Effector memory CD8-positive, alpha-beta T cell (primary cell): ENCODE measurements around the gene ARFGAP3.
A peak's percentile ranks its signal among the peaks of the same experiment; 100 is the strongest.
"Not testable (repeated sequence)": the region's sequence is repeated elsewhere in the genome, so short reads cannot be mapped to it uniquely, and the experiment has no call there.

Experiments used
- ATAC-seq: fragments of 150-1000 bp; cut with Tn5 transposase; replicated peaks from 2 replicates; pipeline ENCODE4 v1.10.0; 2021; ENCODE audit warnings: mild to moderate bottlenecking, moderate library complexity
- DNase-seq, 3 experiments: peaks; one replicate each; pipeline ENCODE4 v3.0.0; 2021
- H3K27ac Mint-ChIP-seq, 2 donors: one replicate each; pipeline ENCODE4 v1.8.0; 2022; ENCODE audit warnings: mild to moderate bottlenecking in 2 of 2, mixed read lengths in 2 of 2, moderate library complexity in 2 of 2
- H3K27me3 Mint-ChIP-seq, 2 donors: one replicate each; pipeline ENCODE4 v1.8.0; 2022; ENCODE audit warnings: mixed read lengths in 2 of 2
- H3K36me3 Mint-ChIP-seq: one replicate; pipeline ENCODE4 v1.8.0; 2022; ENCODE audit warnings: mild to moderate bottlenecking, moderate library complexity, mixed read lengths; ENCODE audit not compliant: insufficient read depth
- H3K4me1 Mint-ChIP-seq, 2 donors: one replicate each; pipeline ENCODE4 v1.8.0; 2022; ENCODE audit warnings: low read depth in 2 of 2, mixed read lengths in 2 of 2
- H3K4me3 Mint-ChIP-seq, 2 donors: one replicate each; pipeline ENCODE4 v1.8.0; 2022; ENCODE audit warnings: mild to moderate bottlenecking in 2 of 2, mixed read lengths in 2 of 2, moderate library complexity in 2 of 2
- H3K9me3 Mint-ChIP-seq, 2 donors: one replicate each; pipeline ENCODE4 v1.8.0; 2022; ENCODE audit warnings: mixed read lengths in 2 of 2

Gene ARFGAP3

GRCh38 chr22:42785706-42786499, 71.2 kb downstream of the ARFGAP3 start:
- Mint-ChIP-seq H3K27ac (no peak overlapping the region), H3K4me1 (no peaks in the 10 kb centered on the region), H3K27me3 (no peaks in the 10 kb centered on the region), H3K4me3 (no peak overlapping the region), H3K9me3 (no peaks in the 10 kb centered on the region), H3K36me3 (peaks cover 6% of the 10 kb centered on the region)
- DNase-seq (no peak), ATAC-seq (no peak)

GRCh38 chr22:42782306-42782705, 74.8 kb downstream of the ARFGAP3 start:
- not testable (repeated sequence) for H3K27ac Mint-ChIP-seq, H3K4me3 Mint-ChIP-seq, DNase-seq, ATAC-seq, H3K27me3 Mint-ChIP-seq, H3K4me1 Mint-ChIP-seq, H3K9me3 Mint-ChIP-seq, H3K36me3 Mint-ChIP-seq

DNA sequence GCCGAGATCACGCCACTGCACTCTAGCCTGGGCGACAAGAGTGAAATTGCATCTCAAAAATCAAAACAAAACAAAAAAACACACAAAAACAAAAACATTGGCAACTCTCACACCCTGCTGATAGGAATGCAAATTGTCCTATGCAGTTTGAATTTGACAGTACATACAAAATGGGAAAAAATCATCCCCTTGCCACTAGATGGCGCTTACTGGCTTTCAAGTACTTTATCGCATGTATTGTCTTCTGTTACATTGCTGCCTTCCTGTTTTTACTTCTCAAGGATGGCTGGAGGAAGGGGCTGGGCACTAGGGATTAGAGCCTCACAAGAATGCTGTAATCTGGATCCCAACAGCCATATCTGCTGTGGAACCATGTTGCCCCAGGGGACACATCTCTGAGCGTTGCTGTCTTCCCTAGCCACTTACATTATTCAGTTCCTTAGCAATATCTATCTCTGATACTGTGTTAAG, 77.0 kb downstream of the ARFGAP3 start:
- Mint-ChIP-seq H3K9me3 (no peaks in the 10 kb centered on the region), H3K36me3 (peaks cover 3% of the 10 kb centered on the region), H3K4me3 (no peak overlapping the region), H3K27me3 (no peaks in the 10 kb centered on the region), H3K4me1 (peaks cover 0 to 2% of the 10 kb centered on the region in 2 donors), H3K27ac (no peak overlapping the region)
- ATAC-seq (peak; percentile 55), DNase-seq (peak; percentile 43 to 58 (median 55))

- Mint-ChIP-seq H3K9me3 (no peaks in the 10 kb centered on the region), H3K4me1 (peaks cover 0 to 2% of the 10 kb centered on the region in 2 donors), H3K27me3 (peaks cover 6 to 9% of the 10 kb centered on the region in 2 donors), H3K36me3 (peaks cover 3% of the 10 kb centered on the region), H3K4me3 (no peak overlapping the region), H3K27ac (peak overlapping the region in 1 of 2 donors; percentile 44)
- ATAC-seq (no peak), DNase-seq (no peak)
Observed at GRCh38 chr22:42777126-42777525, 79.9 kb downstream of the ARFGAP3 start.

DNA sequence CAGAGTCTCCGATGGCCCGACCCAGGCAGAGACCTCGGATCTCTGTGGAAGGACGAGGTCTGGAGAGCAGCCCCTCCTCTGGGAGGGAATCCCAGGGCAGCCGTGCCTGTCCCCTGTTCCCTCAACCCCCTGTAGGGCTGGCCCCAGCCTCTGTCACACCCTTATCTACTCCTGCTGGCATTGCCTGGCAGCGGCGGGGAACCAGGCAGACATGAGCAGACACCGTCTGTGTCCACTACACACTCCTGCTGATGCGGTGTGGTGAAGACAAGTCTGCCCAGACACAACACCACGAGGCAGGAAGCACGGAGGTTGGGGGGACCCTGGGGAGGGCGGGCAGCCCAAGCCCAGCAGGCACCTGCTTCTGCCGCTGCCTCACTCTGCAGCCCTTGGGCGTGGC, 83.9 kb downstream of the ARFGAP3 start:
- H3K4me1 Mint-ChIP-seq, result peaks cover 0 to 2% of the 10 kb centered on the region in 2 donors
- no peak overlapping the region for H3K4me3 Mint-ChIP-seq
- no peaks in the 10 kb centered on the region for H3K9me3 Mint-ChIP-seq
- ATAC-seq (no peak), DNase-seq (no peak)
- H3K36me3 Mint-ChIP-seq, result no peaks in the 10 kb centered on the region
- no peak overlapping the region for H3K27ac Mint-ChIP-seq
- H3K27me3 Mint-ChIP-seq, result peaks cover 8 to 22% of the 10 kb centered on the region in 2 donors

- Mint-ChIP-seq H3K9me3 (no peaks in the 10 kb centered on the region), H3K4me3 (no peak overlapping the region), H3K4me1 (peaks cover 0 to 2% of the 10 kb centered on the region in 2 donors), H3K27me3 (peaks cover 12 to 27% of the 10 kb centered on the region in 2 donors), H3K27ac (no peak overlapping the region), H3K36me3 (no peaks in the 10 kb centered on the region)
- DNase-seq, result no peak
- no peak for ATAC-seq
Observed at GRCh38 chr22:42772647-42773046, 84.4 kb downstream of the ARFGAP3 start.

- ATAC-seq (no peak), DNase-seq (no peak)
- Mint-ChIP-seq H3K9me3 (no peaks in the 10 kb centered on the region), H3K36me3 (no peaks in the 10 kb centered on the region), H3K27me3 (peaks cover 18 to 39% of the 10 kb centered on the region in 2 donors), H3K4me3 (no peak overlapping the region), H3K27ac (no peak overlapping the region), H3K4me1 (peaks cover 0 to 2% of the 10 kb centered on the region in 2 donors)
Observed at GRCh38 chr22:42770941-42771647, 86.0 kb downstream of the ARFGAP3 start.

DNA sequence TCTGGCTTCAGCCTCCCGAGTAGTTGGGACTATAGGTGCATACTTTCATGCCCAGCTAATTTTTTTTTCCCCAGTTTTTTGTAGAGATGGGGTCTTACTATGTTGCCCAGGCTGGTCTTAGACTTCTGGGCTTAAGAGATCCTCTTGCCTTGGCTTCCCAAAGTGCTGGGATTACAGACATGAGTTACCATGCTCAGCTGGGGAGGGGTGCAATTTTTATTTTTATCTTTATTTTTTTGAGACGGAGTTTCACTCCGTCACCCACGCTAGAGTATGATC, 86.7 kb downstream of the ARFGAP3 start:
- no peak overlapping the region for H3K4me3 Mint-ChIP-seq
- ATAC-seq (no peak), DNase-seq (no peak)
- no peaks in the 10 kb centered on the region for H3K9me3 Mint-ChIP-seq
- H3K27me3 Mint-ChIP-seq, result peaks cover 18 to 46% of the 10 kb centered on the region in 2 donors
- H3K4me1 Mint-ChIP-seq, result peaks cover 0 to 2% of the 10 kb centered on the region in 2 donors
- no peaks in the 10 kb centered on the region for H3K36me3 Mint-ChIP-seq
- no peak overlapping the region for H3K27ac Mint-ChIP-seq

- no peaks in the 10 kb centered on the region for H3K9me3 Mint-ChIP-seq
- no peaks in the 10 kb centered on the region for H3K36me3 Mint-ChIP-seq
- ATAC-seq, result no peak
- peaks cover 0 to 3% of the 10 kb centered on the region in 2 donors for H3K4me1 Mint-ChIP-seq
- H3K4me3 Mint-ChIP-seq, result no peak overlapping the region
- H3K27me3 Mint-ChIP-seq, result peaks cover 18 to 52% of the 10 kb centered on the region in 2 donors
- DNase-seq, result no peak
- no peak overlapping the region for H3K27ac Mint-ChIP-seq
Observed at GRCh38 chr22:42769574-42770447, 87.3 kb downstream of the ARFGAP3 start.

DNA sequence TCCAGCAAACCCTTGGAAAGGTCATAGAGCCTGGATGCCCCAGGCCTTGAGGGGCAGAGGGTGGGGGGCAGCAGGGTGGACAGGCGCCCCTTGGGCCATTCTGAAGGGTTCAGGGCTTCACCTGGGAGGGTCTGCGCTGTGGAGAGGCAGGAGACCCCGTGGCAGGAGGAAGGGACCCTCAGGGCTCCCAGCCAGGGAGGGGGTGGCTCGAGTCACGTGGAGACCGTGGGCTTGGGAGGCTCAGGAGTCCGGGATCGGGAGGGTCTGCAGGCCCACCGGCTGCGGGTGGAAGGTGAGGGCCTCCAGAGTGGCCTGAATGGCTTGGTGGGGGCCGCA, 87.9 kb downstream of the ARFGAP3 start:
- Mint-ChIP-seq H3K4me3 (no peak overlapping the region), H3K4me1 (peaks cover 0 to 5% of the 10 kb centered on the region in 2 donors), H3K27ac (no peak overlapping the region), H3K9me3 (no peaks in the 10 kb centered on the region), H3K27me3 (peaks cover 18 to 58% of the 10 kb centered on the region in 2 donors), H3K36me3 (no peaks in the 10 kb centered on the region)
- ATAC-seq, result no peak
- DNase-seq, result no peak

DNA sequence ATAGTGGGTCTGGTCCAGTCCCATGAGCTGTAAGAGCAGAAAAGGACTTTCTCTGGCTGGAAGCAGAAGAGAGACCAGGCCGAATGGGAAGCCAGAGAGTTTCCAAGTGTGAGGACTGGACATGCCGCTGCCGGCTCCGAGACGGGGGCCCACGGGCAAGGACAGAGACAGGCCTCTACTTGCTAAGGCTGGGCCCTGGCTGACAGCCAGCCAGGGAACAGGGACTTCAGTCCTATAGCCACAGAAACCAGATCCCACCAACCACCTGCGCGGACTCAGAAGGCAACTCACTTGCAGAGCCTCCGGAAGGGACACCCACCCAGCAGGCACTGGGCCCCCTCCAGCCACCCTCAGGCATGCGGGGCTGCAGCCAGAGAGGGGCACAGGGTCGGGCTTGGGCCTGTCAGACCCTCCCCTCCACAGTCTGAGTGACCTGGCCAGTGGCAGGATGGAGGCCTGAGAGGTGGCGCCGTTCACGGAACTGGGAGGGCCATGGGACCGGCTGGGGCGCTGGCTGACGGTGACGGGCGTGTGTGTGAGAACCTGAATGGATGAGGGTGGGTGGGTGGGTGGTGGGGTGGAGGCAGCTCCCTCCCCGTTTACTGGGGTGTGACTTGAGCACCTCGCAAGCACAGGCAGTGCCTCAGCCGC, 88.6 kb downstream of the ARFGAP3 start:
- H3K4me1 Mint-ChIP-seq, result peaks cover 0 to 5% of the 10 kb centered on the region in 2 donors
- DNase-seq, result no peak
- peaks cover 18 to 64% of the 10 kb centered on the region in 2 donors for H3K27me3 Mint-ChIP-seq
- peaks cover 4% of the 10 kb centered on the region for H3K36me3 Mint-ChIP-seq
- H3K27ac Mint-ChIP-seq, result no peak overlapping the region
- H3K4me3 Mint-ChIP-seq, result no peak overlapping the region
- ATAC-seq, result no peak
- no peaks in the 10 kb centered on the region for H3K9me3 Mint-ChIP-seq

- Mint-ChIP-seq H3K27me3 (peaks cover 12 to 55% of the 10 kb centered on the region in 2 donors), H3K9me3 (no peaks in the 10 kb centered on the region), H3K36me3 (peaks cover 4% of the 10 kb centered on the region), H3K4me3 (no peak overlapping the region), H3K27ac (no peak overlapping the region), H3K4me1 (peaks cover 0 to 5% of the 10 kb centered on the region in 2 donors)
- no peak for DNase-seq
- no peak for ATAC-seq
Observed at GRCh38 chr22:42766860-42767259, 90.2 kb downstream of the ARFGAP3 start.

GRCh38 chr22:42764895-42765363, 92.1 kb downstream of the ARFGAP3 start:
- Mint-ChIP-seq H3K27ac (no peak overlapping the region), H3K4me1 (peaks cover 0 to 5% of the 10 kb centered on the region in 2 donors), H3K4me3 (no peak overlapping the region), H3K36me3 (peaks cover 4% of the 10 kb centered on the region), H3K27me3 (peaks cover 12 to 55% of the 10 kb centered on the region in 2 donors), H3K9me3 (no peaks in the 10 kb centered on the region)
- DNase-seq (no peak), ATAC-seq (no peak)
